ENCODE measurements around the gene GPC5. TPM values are rescaled to one million over a fixed set of nuclear protein-coding genes. Genes with fewer than 3 reads are reported as not detected.
A peak's percentile ranks its signal among the peaks of the same experiment; 100 is the strongest.

GPC5 gene
- total and polyA plus RNA-seq, 9 of the 15 experiments (the other 6 are each of a cell fraction or from before 2014, with no cell fraction given) = 0.18 to 0.27 TPM; not detected in 7

GRCh38 chr13:92297971-92298942, 899.8 kb downstream of the GPC5 start (continued):
- TF ChIP-seq, protein P1, sequence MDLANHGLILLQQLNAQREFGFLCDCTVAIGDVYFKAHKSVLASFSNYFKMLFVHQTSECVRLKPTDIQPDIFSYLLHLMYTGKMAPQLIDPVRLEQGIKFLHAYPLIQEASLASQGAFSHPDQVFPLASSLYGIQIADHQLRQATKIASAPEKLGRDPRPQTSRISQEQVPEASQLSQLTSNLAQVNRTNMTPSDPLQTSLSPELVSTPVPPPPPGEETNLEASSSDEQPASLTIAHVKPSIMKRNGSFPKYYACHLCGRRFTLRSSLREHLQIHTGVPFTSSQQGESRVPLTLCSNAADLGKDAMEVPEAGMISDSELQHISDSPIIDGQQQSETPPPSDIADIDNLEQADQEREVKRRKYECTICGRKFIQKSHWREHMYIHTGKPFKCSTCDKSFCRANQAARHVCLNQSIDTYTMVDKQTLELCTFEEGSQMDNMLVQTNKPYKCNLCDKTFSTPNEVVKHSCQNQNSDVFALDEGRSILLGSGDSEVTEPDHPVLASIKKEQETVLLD (IDR thresholded peaks at IDR 0.05) = no peak
- TF ChIP-seq, protein P2, sequence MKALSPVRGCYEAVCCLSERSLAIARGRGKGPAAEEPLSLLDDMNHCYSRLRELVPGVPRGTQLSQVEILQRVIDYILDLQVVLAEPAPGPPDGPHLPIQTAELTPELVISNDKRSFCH (CRISPR knock-in tag; IDR thresholded peaks at IDR 0.05) = no peak
- TF ChIP-seq, protein P2 (tag; IDR thresholded peaks at IDR 0.05) = no peak
- TF ChIP-seq ERF (CRISPR knock-in tag; IDR thresholded peaks at IDR 0.05) = no peak
- no peak for TF ChIP-seq NFATC3 (IDR thresholded peaks at IDR 0.05)
- TF ChIP-seq CBX3 (IDR thresholded peaks at IDR 0.05; ENCODE audit: borderline replicate concordance in 1 of 2, low read length in 2 of 2) = no peak
- no peak for TF ChIP-seq ZNF668 (CRISPR knock-in tag; IDR thresholded peaks at IDR 0.05)
- no peak for TF ChIP-seq ZFPM2 (CRISPR knock-in tag; IDR thresholded peaks at IDR 0.05)
- TF ChIP-seq, protein P3, sequence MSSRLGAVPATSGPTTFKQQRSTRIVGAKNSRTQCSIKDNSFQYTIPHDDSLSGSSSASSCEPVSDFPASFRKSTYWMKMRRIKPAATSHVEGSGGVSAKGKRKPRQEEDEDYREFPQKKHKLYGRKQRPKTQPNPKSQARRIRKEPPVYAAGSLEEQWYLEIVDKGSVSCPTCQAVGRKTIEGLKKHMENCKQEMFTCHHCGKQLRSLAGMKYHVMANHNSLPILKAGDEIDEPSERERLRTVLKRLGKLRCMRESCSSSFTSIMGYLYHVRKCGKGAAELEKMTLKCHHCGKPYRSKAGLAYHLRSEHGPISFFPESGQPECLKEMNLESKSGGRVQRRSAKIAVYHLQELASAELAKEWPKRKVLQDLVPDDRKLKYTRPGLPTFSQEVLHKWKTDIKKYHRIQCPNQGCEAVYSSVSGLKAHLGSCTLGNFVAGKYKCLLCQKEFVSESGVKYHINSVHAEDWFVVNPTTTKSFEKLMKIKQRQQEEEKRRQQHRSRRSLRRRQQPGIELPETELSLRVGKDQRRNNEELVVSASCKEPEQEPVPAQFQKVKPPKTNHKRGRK (tag; IDR thresholded peaks at IDR 0.05) = no peak
- TF ChIP-seq, protein P4, sequence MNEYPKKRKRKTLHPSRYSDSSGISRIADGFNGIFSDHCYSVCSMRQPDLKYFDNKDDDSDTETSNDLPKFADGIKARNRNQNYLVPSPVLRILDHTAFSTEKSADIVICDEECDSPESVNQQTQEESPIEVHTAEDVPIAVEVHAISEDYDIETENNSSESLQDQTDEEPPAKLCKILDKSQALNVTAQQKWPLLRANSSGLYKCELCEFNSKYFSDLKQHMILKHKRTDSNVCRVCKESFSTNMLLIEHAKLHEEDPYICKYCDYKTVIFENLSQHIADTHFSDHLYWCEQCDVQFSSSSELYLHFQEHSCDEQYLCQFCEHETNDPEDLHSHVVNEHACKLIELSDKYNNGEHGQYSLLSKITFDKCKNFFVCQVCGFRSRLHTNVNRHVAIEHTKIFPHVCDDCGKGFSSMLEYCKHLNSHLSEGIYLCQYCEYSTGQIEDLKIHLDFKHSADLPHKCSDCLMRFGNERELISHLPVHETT (CRISPR knock-in tag; conservative IDR thresholded peaks at IDR 0.05 in 1 of 2, IDR thresholded peaks at IDR 0.05 in 1 of 2) = 0 out of 4 replicates have a peak, but pooled peaks of 1 of the 2 experiments have one; percentile 45
- TF ChIP-seq NFIC (IDR thresholded peaks at IDR 0.05) = no peak
- no peak for TF ChIP-seq MYC (IDR thresholded peaks at IDR 0.05; ENCODE audit: low read depth, low read length)
- TF ChIP-seq MYC (CRISPR knock-in tag; IDR thresholded peaks at IDR 0.05; ENCODE audit: borderline replicate concordance, low read depth) = no peak
- no peak for TF ChIP-seq ETV6 (IDR thresholded peaks at IDR 0.05; ENCODE audit: borderline replicate concordance in 1 of 2, low read depth in 2 of 2, low read length in 1 of 2)
- no peak for TF ChIP-seq ETV6 (CRISPR knock-in tag; IDR thresholded peaks at IDR 0.05; ENCODE audit: borderline replicate concordance)
- TF ChIP-seq ZC3H11A (IDR thresholded peaks at IDR 0.05; ENCODE audit: low read depth, low read length) = no peak
- no peak for TF ChIP-seq MYBL2 (IDR thresholded peaks at IDR 0.05; ENCODE audit: low read depth)
- peak; percentile 74; the same call in 1 of the 2 replicates for TF ChIP-seq MYBL2 (CRISPR knock-in tag; IDR thresholded peaks at IDR 0.05; ENCODE audit: borderline replicate concordance)
- no peak for TF ChIP-seq ZNF239 (CRISPR knock-in tag; IDR thresholded peaks at IDR 0.05)
- no peak for TF ChIP-seq HEY1 (CRISPR knock-in tag; IDR thresholded peaks at IDR 0.05; ENCODE audit: borderline replicate concordance)
- TF ChIP-seq ZKSCAN3 (CRISPR knock-in tag; IDR thresholded peaks at IDR 0.05) = no peak
- 0 out of 2 replicates have a peak, but pooled peaks have one; percentile 54 for TF ChIP-seq ZNF124 (CRISPR knock-in tag; IDR thresholded peaks at IDR 0.05)
- peak; percentile 75; the same call in 1 of the 2 replicates for TF ChIP-seq ZC3H4 (CRISPR knock-in tag; IDR thresholded peaks at IDR 0.05; ENCODE audit: borderline replicate concordance)
